Measurements from ENCODE around the gene SLIT3.

GRCh38 chr5:169142264-169142970, 158.5 kb downstream of the SLIT3 start:
- TF ChIP-seq PAX5 (IDR thresholded peaks at IDR 0.05; ENCODE audit: insufficient read depth, low read length, severe bottlenecking) (no peak), TAF1 (IDR thresholded peaks at IDR 0.05; ENCODE audit: low read depth, low read length) (no peak), POLR2A (IDR thresholded peaks at IDR 0.05; ENCODE audit: low read depth, low read length) (no peak)

All from GM12891 (cell line).